NCI-H187 (cell line): ENCODE measurements around the gene LRPPRC.
"Not testable (repeated sequence)": the region's sequence is repeated elsewhere in the genome, so short reads cannot be mapped to it uniquely, and the experiment has no call there.

Experiments
- DNase-seq, 2 experiments: peaks; one replicate each; lab custom pipeline; 2025; lab: John Stamatoyannopoulos, UW

Gene LRPPRC

GRCh38 chr2:43995733-43996533 is at the start of gene LRPPRC:
Gene LRPPRC, minus strand, starts transcription at chr2:43995989. Its CDS starts 42 bp downstream, at chr2:43995947.
- DNase-seq: peak; percentile 93

DNA sequence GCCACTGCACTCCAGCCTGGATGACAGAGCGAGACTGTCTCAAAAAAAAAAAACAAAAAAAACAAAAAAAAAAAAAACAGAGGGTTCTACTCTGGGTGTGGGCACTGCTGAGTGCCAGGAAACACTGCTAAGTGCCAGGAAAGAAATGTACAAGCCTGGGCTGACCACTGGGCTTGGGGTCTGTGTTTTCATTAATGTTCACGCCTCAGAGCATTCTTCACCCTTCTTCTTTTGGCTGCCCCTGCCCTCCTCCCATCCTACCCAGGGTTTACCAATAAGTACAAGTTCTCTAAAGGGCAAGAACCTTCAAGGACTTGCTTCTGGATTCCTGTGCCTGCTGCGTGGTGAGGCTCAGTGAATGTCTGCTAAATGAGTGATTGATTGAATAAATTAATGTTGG is 49.3 kb upstream of the LRPPRC start:
- no peak for DNase-seq

- DNase-seq: peak; percentile 32 to 53
Observed at GRCh38 chr2:44044281-44044720, 48.5 kb upstream of the LRPPRC start.

DNA sequence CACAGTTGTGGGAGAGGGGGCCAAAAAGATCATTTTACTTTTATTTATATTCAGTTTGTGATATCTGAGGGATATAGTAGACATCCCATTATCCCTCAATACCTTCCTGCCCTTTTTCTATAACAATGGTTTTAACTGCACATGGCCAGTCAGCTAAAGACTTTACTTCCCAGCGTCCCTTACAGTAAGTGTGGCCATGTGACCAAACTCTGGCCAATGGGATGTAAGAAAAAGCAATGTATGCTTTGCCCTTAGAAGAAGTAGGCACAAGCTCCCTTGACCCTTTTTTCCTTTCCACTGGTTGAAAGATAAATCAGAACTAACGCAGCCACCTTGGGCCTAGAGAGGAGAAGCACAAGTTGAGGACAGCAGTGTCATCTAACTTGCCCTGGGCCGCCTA is 44.6 kb upstream of the LRPPRC start:
- DNase-seq: no peak

GRCh38 chr2:44038277-44038676 is 42.5 kb upstream of the LRPPRC start:
- DNase-seq: no peak

GRCh38 chr2:44037221-44037620 is 41.4 kb upstream of the LRPPRC start:
- no peak for DNase-seq

DNA sequence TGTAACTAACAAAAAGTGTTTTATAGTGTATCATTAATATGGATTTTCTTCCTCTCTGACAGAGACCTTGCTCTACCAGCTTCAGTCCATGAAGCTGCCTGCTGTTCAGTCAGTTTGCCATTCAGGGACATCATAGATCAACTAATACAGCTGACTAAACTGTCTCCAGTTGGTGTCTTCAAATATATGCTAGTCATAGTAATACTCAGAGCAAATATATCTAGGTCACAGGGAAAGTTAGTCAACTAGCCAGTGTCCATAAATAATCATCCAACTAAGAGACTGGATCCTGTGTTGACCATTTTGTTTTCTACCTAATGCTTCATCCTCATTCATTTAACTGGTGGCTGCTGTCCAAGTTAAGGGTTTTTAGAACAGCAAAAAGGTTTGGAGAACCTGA is 38.2 kb upstream of the LRPPRC start:
- no peak for DNase-seq

DNA sequence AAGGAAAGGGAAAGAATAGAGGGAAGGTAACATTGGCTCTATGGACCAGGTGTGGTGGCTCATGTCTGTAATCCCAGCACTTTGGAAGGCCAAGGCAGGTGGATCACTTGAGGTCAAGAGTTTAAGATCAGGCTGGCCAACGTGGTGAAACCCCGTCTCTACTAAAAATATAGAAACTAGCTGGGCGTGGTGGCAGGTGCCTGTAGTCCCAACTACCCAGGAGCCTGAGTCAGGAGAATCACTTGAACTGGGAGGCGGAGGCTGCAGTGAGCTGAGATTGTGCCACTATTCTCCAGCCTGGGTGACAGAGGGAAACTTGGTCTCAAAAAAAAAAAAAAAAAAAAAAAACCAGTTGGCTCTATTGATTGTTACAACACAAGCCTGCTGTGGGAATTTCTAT is 31.3 kb upstream of the LRPPRC start:
- DNase-seq: not testable (repeated sequence)

DNA sequence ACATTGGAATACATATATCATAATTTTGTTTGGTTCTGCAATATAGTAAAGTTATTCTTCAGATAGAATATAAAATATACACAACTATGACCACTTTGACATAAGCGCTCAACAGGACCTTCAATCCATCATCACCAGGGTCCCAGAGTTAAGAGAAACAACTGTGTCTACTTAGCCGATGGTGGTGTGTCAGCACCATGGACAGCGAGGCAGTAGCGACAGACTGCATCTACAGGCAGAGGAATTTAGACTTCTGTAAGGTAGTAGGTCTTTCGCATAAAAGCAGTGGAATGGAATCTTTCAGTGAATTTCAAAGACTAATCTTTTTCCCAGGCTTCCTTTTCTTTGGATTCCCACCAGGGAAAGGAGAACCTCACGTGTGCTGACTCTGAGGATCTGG is 20.5 kb upstream of the LRPPRC start:
- no peak for DNase-seq

GRCh38 chr2:44015239-44015638 is 19.4 kb upstream of the LRPPRC start:
- no peak for DNase-seq

- not testable (repeated sequence) for DNase-seq
Observed at GRCh38 chr2:44013205-44013604, 17.4 kb upstream of the LRPPRC start.

GRCh38 chr2:44010266-44010665 is 14.5 kb upstream of the LRPPRC start:
- no peak for DNase-seq

- DNase-seq: no peak
Observed at GRCh38 chr2:44009136-44009735, 13.4 kb upstream of the LRPPRC start.

DNA sequence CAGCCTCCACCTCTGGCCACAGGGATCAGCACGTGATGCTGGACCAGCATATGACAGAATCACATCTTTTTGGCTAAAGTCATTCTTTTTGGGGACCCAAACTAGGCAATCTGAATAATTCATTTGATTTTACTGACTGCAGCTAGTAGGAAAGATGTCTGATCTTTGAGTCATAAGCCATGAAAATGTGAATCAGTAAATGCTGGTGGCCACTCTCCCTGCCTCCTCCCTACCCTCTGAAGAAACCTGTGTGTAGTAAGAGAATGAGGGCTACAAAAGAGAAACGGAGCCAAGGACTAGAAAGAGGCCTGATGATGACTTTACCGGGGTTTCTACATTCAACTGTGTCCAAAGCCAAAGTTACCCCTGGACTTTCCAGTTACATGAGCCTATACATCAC is 10.1 kb upstream of the LRPPRC start:
- DNase-seq: no peak

DNA sequence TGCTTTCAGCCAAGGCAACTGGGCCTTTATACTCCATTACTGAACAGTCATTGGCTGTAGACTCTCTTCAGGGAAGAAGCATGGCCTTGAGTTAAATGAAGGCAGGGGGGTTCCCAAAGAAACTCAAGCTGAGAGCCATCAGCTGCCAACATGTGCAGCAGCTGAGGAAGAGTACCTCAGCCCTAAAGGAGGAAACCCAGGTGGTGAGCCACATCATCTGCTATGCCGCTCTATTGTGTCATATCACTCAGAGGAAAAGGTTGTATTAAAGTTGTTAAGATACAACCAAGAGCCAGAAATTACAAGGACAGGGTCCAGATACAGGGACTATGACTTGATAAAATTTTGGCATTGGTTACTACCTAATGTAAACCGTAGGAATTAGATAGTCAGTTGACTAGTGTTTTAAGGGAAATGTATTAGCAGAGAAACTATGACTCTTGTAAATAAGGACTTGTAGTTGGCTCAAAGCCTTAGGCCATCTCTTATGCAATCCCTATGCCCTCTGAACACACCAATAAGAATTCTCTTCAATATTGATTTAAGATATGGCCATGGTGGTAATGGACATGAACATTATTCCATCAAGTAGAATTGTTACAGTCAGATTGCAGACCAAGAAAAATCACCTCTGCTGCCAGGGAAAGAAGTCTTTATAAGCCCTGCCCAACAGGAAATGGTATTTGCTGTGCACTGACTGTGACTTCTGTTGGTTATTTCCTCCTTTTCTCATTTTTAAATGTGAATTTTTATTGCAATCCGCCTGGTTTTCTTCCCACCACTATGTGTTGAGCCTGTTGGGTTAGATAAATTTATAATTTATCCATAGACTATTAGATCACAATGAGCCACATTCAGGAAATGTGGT is 9.2 kb upstream of the LRPPRC start:
- no peak for DNase-seq

GRCh38 chr2:44001716-44002115 is 5.9 kb upstream of the LRPPRC start:
- no peak for DNase-seq

DNA sequence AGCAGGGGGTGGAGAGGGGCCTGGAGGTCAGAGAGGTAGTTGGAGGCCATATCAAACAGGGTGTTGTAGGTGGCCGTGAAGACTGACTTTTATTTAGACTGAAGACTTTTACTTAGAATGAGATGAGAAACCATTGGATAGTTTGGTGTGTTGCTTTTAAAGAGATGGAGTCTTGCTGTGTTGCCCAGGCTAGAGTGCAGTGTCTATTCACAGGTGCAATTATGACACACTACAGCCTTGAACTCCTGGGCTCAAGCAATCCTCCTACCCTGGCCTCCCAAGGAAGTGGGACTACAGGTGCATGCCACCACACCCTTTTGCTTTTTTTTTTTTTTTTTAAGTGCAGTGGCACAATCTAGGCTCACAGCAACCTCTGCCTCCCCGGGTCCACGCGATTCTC is 2.5 kb upstream of the LRPPRC start:
- DNase-seq: no peak

DNA sequence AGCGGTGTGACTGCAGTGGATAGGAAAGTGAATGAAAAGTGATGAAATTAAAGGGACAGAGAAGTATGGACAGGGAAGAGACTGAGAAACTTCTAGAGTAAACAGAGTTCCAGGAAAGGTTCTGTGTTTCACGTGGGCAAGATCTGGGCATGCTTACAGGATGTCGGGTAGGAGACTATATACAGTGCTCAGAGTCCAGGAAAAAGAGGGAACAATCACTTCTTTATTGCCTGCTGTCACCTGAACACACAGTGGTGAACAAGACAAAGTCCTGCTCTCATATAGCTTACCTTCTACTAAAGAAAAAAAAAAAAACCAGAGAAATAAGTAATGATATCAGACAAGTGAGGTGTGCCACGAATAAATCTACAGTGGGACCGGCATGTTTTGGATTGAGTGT is 2.4 kb downstream of the LRPPRC start:
- DNase-seq: no peak

DNA sequence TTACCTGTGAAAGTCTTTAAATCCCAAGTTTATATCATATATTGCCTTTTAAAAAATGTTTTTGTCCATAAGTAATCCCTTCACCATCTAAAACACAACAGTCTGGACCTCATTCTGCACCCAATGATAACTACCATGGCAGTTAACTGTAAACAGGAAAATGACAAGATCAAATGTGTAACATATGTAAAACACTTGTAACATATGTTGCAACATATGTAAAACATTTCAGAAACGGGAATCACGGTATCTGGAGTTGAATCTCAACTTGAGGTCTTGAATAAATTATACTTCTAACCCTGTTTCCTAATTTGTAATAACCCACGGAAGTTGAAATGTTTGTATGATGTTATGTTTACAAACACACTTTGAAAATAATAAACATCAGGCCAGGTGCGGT is 6.2 kb downstream of the LRPPRC start:
- no peak for DNase-seq

DNA sequence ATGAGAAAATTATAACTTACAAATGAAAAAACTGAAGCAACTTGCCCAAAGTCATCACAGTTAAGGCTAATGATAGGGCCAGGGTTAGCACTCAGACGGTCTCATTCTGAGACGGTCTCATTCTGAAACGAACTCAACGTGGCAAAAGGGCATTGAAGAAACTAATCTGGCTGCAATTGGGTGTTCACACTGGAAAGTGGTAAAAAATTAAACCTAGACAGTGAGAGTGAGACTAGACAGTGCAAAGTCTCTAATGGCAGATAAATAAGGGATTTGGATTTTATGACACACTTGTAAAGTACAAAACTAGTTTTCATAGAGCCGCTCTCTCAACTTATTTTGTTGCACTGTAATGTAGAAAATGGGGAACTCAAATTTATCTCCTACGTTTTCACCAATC is 9.2 kb downstream of the LRPPRC start:
- no peak for DNase-seq

GRCh38 chr2:43985359-43985758 is 10.4 kb downstream of the LRPPRC start:
- no peak for DNase-seq

GRCh38 chr2:43984533-43984932 is 11.3 kb downstream of the LRPPRC start:
- DNase-seq: no peak

- no peak for DNase-seq
Observed at GRCh38 chr2:43980902-43981301, 14.9 kb downstream of the LRPPRC start.
